GM12801 (cell line): ENCODE measurements around the gene CD164.

Source experiments
- TF ChIP-seq, protein P1 (sequence below): IDR thresholded peaks from one replicate; pipeline ENCODE4 v1.5.1; 2011; ENCODE audit warnings: control low read depth; ENCODE audit not compliant: insufficient read length; ENCODE audit errors: extremely low read depth

The CD164 gene

DNA sequence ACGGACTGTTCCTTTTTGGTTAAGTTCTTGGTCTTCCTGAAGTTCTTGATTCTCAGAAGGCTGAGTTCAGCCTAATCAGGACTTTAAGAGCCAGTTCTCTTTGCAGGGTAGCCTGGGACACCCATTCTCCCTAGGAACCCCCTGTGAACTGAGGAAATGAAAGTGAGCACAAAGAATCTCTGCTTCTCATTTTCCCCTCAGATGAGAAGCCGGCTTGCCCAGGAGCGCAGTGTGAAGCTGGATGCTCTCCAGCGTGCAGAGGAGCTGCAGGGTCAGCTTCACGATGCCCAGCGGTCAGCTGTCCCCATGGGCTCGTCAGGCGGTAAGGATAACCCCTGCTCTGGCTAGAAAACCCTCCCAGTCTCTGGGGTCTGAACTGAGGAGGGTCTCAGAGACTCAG is 34.0 kb downstream of the CD164 start:
- TF ChIP-seq, protein P1, sequence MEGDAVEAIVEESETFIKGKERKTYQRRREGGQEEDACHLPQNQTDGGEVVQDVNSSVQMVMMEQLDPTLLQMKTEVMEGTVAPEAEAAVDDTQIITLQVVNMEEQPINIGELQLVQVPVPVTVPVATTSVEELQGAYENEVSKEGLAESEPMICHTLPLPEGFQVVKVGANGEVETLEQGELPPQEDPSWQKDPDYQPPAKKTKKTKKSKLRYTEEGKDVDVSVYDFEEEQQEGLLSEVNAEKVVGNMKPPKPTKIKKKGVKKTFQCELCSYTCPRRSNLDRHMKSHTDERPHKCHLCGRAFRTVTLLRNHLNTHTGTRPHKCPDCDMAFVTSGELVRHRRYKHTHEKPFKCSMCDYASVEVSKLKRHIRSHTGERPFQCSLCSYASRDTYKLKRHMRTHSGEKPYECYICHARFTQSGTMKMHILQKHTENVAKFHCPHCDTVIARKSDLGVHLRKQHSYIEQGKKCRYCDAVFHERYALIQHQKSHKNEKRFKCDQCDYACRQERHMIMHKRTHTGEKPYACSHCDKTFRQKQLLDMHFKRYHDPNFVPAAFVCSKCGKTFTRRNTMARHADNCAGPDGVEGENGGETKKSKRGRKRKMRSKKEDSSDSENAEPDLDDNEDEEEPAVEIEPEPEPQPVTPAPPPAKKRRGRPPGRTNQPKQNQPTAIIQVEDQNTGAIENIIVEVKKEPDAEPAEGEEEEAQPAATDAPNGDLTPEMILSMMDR: no peak

DNA sequence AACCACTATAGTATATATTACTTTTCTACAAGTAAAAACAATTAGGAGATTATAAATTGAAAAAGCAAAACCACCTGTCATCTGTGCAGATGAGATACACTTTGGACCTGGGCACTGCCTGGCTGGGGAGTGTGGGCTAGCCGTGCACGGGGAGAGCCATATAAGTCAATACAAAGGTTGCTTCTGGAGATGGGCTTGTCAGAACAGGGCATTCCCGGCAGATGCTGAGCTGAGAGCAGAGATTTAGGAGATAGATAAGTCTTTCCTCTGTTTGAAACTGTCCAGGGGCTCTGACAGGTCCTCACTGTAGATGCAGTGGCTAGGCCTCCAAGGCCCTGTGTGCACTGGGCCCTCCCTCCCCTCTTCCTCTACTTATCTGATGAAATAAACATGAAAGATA is 34.5 kb downstream of the CD164 start:
- TF ChIP-seq, protein P1: no peak

DNA sequence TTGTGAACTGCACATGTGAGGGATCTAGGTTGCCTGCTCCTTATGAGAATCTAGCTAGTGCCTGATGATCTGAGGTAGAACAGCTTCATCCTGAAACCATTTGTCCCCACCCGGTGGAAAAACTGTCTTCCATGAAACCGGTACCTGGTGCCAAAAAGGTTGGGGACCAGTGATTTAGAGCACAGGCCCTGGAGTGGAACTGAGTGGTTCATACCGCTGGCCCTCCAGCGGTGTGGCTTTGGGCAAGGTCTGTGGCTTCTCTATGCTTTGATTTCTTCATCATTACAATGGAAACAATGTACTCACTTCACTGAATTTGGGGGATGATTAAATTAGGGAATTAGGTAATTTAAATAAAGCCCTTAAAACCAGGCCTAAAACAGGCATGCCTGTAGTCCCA is 36.3 kb downstream of the CD164 start:
- TF ChIP-seq, protein P1: no peak

DNA sequence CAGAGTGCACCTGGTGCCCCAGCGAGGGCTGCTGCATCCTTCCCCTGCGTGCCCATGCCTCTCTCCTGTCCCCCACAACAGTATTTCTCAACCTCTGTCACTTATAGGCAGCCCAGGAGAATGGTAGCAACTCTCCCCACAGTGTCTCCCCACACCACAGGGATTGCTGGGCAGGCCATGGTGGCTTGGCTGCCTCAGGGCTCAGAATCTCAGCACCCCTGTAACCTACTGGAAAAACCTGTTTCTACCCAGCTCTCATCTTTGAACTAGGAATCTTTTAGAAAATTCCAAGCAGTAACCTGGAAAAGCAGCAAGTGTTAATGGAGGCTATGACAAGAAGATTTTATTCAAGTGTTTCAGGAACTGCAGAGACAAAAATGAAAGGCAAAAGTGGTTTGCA is 38.0 kb downstream of the CD164 start:
- TF ChIP-seq, protein P1: no peak

DNA sequence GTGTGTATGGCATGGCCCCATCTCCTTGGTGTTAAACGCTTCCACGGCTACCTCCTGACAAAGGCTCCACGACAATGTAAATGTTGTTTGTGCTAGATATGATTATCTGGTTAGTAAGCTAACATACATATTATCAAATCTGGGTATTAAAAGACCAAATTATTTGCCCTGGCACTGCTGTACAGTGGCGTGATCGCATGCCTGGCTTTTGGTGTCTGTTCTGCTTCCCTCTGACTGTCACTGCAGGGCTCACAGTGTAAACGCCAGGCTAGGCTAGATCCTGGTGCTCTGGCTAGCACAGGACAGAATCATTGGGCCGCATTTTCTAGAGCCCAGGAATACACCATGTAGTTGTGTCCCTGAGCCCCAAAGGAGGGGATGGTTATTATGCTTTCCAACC is 38.7 kb downstream of the CD164 start:
- TF ChIP-seq, protein P1: no peak

DNA sequence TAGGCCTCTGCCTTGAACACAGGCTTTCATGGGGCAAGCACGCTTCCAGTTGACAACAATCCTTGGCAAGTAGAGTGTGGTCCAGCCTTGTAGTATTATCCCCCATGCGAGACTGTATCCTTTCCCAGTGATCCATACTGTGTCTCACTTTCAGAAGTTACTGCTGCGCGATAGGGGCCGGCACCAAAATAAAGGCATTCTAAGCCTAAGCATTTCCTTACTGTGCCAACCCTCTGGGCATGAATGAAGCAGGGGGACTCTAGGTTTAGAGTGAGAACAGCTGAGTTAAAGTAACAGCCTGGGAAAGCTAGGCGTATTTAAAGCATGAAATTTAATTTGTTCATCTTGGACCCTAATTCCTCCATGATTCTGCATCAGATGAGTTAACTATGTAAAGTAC is 39.4 kb downstream of the CD164 start:
- TF ChIP-seq, protein P1: no peak

DNA sequence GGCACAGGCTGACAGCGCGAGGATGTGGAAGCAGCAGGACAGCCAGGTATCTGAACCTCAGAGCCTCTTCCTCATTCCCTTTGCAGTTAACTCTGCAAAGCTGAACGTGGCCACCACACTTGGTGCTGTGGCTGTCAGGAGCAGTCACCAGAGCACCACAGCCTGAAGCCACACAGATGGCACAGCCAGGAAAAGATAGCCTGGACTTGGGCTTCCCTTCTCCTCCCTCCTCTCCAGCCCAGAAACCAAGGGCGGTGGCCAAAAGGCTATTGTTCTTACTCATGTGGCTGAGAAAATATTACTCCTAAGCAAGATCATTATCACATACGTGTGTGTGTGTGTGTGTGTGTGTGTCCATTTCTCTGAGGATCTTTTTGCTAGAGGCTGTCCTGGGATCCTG is 39.8 kb downstream of the CD164 start:
- TF ChIP-seq, protein P1: no peak

DNA sequence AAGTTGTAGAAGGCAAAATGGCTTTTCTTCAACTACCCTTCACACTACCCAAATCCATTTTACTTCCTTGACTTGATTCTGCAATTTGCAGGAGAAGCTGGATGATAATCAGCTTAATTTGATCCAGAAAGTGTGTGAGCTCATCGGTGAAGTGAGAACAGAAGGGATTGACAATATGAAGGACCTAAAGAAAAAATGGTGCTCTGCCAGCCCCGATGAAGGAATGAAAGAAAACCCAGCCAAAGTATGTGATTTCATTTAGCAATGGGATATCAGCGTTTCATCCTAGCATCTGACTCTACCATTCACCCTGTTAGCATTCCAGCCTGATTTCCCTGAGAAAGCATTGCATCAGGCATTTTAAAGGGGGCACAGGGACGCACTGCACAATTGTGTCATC is 41.5 kb downstream of the CD164 start:
- TF ChIP-seq, protein P1: no peak
